ENCODE results near the gene PDCD1. TPM values are rescaled to one million over a fixed set of nuclear protein-coding genes. Genes with fewer than 3 reads are reported as not detected.

The PDCD1 gene
- total and polyA plus RNA-seq, 2 of the 8 experiments (the other 6 are each of a cell fraction or from before 2014, with no cell fraction given) = 0.48 to 1.1 TPM

DNA sequence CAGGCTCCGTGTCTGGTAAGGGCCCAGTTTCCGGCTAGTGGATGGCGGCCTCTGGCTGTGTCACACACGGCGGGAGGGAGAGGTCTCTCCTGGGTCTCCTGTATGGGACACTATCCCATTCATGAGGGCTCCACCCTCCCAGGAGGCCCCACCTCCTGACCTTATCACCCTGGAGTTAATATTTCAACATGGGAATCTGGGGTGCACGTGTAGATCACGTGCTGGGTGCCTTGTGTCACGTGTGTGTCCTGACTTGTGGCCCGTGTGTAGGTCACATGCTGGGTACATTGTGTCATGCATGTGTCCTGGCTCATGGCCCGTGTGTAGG, 39.8 kb downstream of the PDCD1 start (continued):
- TF ChIP-seq, protein P1, sequence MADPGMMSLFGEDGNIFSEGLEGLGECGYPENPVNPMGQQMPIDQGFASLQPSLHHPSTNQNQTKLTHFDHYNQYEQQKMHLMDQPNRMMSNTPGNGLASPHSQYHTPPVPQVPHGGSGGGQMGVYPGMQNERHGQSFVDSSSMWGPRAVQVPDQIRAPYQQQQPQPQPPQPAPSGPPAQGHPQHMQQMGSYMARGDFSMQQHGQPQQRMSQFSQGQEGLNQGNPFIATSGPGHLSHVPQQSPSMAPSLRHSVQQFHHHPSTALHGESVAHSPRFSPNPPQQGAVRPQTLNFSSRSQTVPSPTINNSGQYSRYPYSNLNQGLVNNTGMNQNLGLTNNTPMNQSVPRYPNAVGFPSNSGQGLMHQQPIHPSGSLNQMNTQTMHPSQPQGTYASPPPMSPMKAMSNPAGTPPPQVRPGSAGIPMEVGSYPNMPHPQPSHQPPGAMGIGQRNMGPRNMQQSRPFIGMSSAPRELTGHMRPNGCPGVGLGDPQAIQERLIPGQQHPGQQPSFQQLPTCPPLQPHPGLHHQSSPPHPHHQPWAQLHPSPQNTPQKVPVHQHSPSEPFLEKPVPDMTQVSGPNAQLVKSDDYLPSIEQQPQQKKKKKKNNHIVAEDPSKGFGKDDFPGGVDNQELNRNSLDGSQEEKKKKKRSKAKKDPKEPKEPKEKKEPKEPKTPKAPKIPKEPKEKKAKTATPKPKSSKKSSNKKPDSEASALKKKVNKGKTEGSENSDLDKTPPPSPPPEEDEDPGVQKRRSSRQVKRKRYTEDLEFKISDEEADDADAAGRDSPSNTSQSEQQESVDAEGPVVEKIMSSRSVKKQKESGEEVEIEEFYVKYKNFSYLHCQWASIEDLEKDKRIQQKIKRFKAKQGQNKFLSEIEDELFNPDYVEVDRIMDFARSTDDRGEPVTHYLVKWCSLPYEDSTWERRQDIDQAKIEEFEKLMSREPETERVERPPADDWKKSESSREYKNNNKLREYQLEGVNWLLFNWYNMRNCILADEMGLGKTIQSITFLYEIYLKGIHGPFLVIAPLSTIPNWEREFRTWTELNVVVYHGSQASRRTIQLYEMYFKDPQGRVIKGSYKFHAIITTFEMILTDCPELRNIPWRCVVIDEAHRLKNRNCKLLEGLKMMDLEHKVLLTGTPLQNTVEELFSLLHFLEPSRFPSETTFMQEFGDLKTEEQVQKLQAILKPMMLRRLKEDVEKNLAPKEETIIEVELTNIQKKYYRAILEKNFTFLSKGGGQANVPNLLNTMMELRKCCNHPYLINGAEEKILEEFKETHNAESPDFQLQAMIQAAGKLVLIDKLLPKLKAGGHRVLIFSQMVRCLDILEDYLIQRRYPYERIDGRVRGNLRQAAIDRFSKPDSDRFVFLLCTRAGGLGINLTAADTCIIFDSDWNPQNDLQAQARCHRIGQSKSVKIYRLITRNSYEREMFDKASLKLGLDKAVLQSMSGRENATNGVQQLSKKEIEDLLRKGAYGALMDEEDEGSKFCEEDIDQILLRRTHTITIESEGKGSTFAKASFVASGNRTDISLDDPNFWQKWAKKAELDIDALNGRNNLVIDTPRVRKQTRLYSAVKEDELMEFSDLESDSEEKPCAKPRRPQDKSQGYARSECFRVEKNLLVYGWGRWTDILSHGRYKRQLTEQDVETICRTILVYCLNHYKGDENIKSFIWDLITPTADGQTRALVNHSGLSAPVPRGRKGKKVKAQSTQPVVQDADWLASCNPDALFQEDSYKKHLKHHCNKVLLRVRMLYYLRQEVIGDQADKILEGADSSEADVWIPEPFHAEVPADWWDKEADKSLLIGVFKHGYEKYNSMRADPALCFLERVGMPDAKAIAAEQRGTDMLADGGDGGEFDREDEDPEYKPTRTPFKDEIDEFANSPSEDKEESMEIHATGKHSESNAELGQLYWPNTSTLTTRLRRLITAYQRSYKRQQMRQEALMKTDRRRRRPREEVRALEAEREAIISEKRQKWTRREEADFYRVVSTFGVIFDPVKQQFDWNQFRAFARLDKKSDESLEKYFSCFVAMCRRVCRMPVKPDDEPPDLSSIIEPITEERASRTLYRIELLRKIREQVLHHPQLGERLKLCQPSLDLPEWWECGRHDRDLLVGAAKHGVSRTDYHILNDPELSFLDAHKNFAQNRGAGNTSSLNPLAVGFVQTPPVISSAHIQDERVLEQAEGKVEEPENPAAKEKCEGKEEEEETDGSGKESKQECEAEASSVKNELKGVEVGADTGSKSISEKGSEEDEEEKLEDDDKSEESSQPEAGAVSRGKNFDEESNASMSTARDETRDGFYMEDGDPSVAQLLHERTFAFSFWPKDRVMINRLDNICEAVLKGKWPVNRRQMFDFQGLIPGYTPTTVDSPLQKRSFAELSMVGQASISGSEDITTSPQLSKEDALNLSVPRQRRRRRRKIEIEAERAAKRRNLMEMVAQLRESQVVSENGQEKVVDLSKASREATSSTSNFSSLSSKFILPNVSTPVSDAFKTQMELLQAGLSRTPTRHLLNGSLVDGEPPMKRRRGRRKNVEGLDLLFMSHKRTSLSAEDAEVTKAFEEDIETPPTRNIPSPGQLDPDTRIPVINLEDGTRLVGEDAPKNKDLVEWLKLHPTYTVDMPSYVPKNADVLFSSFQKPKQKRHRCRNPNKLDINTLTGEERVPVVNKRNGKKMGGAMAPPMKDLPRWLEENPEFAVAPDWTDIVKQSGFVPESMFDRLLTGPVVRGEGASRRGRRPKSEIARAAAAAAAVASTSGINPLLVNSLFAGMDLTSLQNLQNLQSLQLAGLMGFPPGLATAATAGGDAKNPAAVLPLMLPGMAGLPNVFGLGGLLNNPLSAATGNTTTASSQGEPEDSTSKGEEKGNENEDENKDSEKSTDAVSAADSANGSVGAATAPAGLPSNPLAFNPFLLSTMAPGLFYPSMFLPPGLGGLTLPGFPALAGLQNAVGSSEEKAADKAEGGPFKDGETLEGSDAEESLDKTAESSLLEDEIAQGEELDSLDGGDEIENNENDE (IDR thresholded peaks at IDR 0.05; ENCODE audit: insufficient replicate concordance, low read length) = no peak
- TF ChIP-seq JUN (IDR thresholded peaks at IDR 0.05; ENCODE audit: low read depth, low read length) (no peak), TCF12 (IDR thresholded peaks at IDR 0.05; ENCODE audit: low read depth, low read length) (no peak)

All from H1 (cell line).